Subcutaneous abdominal adipose tissue (tissue), 5 donors: ENCODE measurements around the gene IL7R.
"Not testable (repeated sequence)": the region's sequence is repeated elsewhere in the genome, so short reads cannot be mapped to it uniquely, and the experiment has no call there.

ENCODE experiments used
- H3K27ac ChIP-seq: one replicate; pipeline ENCODE4 v1.7.0; 2013; ENCODE audit warnings: low read depth, mild to moderate bottlenecking, inconsistent platforms, low read length, moderate library complexity
- H3K27me3 ChIP-seq, 5 donors: one replicate each; pipeline ENCODE4 v1.7.0; 2013; ENCODE audit warnings: low read length in 5 of 5, inconsistent platforms in 1 of 5; ENCODE audit not compliant: control insufficient read depth in 5 of 5, insufficient read depth in 4 of 5
- H3K36me3 ChIP-seq, 5 donors: one replicate each; pipeline ENCODE4 v1.7.0; 2013; ENCODE audit warnings: low read length in 5 of 5; ENCODE audit not compliant: control insufficient read depth in 5 of 5, insufficient read depth in 5 of 5
- H3K4me1 ChIP-seq, 5 donors: one replicate each; pipeline ENCODE4 v1.7.0; 2013; ENCODE audit warnings: low read length in 5 of 5, mild to moderate bottlenecking in 3 of 5, moderate library complexity in 1 of 5; ENCODE audit not compliant: control insufficient read depth in 5 of 5, insufficient read depth in 5 of 5
- H3K4me3 ChIP-seq, 5 donors: one replicate each; pipeline ENCODE4 v1.7.0; 2013; ENCODE audit warnings: low read length in 5 of 5, low read depth in 1 of 5
- H3K9ac ChIP-seq, 5 donors: one replicate each; pipeline ENCODE4 v1.7.0; 2013; ENCODE audit warnings: low read length in 5 of 5, mild to moderate bottlenecking in 4 of 5, moderate library complexity in 3 of 5
- H3K9me3 ChIP-seq, 5 donors: one replicate each; pipeline ENCODE4 v1.7.0; 2013; ENCODE audit warnings: low read length in 5 of 5; ENCODE audit not compliant: control insufficient read depth in 5 of 5
- donor health status: healthy.
- donor health status: healthy.
- donor health status: healthy.
- donor health status: healthy.
- donor health status: healthy.

Gene IL7R

DNA sequence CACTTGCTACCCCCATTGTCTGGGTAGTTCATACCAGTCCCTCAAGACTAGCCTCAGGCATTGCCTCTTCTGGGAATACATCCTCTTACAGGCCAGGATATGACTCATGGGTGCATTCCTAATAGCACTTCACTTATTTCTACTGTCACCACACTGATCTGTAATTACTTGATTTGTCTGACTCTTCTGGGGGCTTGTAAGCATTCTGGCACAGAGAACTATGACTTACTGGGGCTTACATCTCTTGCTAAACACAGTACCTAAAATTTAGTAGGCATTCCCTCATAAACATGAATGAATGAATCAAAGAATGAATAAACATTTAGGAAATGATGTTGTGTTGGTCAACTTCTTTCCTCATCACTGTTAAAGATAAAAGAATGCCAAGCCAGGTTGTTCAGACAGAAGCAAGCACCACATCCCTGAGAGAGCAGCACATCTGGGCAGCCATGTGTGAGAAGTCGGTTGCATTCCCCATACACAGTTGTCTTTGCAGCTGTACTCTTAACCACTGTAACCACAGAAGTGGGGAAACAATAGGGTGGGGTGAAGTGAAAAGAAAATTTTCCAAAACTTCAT is 27.6 kb downstream of the IL7R start:
- Histone ChIP-seq H3K36me3 (no peaks in the 10 kb centered on the region), H3K9ac (no peak overlapping the region)

DNA sequence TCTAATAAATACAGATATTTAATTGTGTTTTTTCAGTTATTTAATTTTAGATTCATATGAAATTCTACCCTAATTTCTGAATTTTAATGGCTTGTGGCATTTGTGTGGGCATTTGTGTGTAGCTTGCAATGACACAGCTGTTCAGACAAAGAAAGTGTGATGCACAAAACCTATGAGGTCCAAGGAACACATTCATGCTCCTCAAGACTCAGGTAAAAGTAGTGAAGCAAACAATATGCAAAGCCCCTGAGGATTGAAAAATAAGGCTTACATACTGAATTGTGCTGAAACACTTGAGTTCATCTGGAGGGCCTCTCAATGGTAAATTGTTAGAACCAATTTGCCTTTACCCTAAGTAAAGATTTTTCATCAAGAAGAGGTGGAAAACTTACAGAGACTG is 28.1 kb downstream of the IL7R start:
- Histone ChIP-seq H3K36me3 (no peaks in the 10 kb centered on the region), H3K4me3 (no peak overlapping the region), H3K27ac (no peak overlapping the region), H3K4me1 (no peaks in the 10 kb centered on the region), H3K9me3 (no peaks in the 10 kb centered on the region), H3K27me3 (no peaks in the 10 kb centered on the region), H3K9ac (no peak overlapping the region)

More for the DNA sequence above, 27.6 kb downstream of the IL7R start:
- Histone ChIP-seq H3K4me3 (no peak overlapping the region), H3K27ac (no peak overlapping the region), H3K4me1 (no peaks in the 10 kb centered on the region), H3K9me3 (no peaks in the 10 kb centered on the region), H3K27me3 (no peaks in the 10 kb centered on the region)

DNA sequence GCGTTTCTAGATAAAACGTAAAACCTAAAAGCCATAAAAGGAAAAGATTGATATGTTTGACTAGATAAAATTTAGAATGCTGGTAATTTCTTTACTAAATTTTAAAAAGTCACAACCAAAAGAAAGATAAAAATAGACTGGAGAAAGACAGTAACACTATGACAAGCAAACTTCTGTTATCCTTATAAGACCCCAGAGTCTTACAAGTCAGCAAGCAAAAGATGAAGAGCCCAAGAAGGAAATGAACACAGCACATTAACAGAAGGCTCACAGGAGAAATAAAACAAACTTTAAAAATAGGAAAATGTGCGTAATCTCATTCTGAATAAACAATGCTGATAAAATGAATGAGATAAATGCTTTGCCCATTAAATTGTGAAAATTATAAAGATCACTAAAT is 29.7 kb downstream of the IL7R start:
- Histone ChIP-seq H3K9ac (no peak overlapping the region), H3K36me3 (no peaks in the 10 kb centered on the region), H3K9me3 (no peaks in the 10 kb centered on the region), H3K4me3 (no peak overlapping the region), H3K4me1 (no peaks in the 10 kb centered on the region), H3K27ac (no peak overlapping the region), H3K27me3 (no peaks in the 10 kb centered on the region)

DNA sequence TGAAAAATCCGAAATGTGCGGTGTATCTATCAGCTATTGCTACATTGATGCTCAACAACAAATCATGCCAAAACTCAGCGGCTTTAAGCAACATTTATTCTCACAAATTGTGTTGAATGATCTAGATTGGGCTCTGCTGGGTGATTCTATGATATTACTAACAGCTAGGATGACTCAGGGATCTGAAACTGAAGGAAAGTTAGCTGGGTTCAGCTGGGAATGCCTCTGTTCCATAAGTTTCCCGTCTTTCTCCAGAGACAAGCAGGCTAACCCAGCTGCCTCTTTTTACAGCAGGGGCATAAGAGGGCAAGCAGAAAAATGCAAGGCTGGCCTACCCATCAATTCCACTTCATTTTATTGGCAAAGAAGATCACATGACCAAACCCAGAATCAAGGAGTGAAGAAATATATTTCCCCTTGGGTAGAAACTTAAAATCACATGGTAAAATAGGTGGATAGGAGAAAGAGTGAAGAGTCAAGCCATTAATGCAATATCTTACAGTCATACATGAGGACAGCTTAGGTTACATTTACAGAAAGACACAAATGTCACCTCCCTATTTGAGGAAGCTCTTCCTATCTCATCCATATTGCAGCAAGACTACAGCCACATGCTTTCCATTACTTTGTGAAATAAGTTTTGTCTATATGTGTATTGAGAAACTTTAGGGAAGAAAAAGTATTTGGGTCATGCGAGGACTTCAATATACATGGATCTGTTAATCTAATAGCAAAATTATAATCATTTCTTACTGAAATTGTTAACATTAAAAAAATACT is 30.8 kb downstream of the IL7R start:
- Histone ChIP-seq H3K9ac (no peak overlapping the region), H3K4me1 (no peaks in the 10 kb centered on the region), H3K27ac (no peak overlapping the region), H3K9me3 (no peaks in the 10 kb centered on the region), H3K27me3 (no peaks in the 10 kb centered on the region), H3K4me3 (no peak overlapping the region), H3K36me3 (no peaks in the 10 kb centered on the region)

DNA sequence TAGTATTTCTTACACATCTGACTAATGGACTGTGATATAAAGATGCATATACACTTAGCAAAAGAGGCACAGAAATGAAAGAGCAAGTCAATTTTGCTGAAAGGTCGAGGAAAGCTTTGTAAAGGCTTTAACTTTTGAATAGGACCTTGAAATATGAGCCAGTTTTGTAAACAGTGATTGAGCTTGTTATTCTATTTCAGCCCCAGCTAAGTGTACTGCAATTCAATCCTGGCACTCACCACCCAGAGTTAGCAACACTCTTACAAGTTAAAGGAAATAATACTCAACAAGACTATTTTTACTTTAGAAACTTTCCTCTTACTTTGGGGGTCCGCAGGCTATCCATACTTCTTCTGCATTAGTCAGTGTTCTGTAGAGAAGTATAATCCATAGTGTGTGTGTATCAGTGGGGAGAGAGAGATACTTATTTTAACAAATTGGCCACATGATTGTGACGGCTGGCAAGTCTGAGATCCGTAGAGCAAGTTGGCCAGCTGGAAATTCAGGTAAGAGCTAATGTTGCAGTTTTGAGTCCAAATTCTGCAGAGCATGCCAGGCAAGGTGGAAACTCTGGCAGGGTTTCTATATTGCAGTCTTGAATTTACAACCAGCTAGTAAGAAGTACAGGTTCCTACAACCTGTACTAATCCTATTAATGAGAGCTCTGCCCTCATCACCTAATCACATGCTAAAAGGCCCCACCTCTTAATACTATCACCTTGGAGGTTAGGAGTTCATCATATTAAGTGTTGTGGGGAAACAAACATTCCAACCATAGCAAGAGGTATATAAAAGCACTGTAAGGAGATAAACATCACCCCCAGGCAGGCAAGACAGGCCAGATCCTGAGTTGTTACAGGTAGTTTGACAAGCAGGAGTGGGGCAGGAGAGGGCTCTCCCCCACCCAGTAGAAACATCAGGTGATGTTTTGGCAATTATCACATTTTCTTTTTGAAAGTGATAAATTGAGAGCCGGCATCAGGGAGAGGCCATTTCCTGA is 33.6 kb downstream of the IL7R start:
- Histone ChIP-seq H3K27ac (no peak overlapping the region), H3K9me3 (no peaks in the 10 kb centered on the region), H3K36me3 (no peaks in the 10 kb centered on the region), H3K27me3 (no peaks in the 10 kb centered on the region), H3K9ac (no peak overlapping the region), H3K4me1 (no peaks in the 10 kb centered on the region), H3K4me3 (no peak overlapping the region)

DNA sequence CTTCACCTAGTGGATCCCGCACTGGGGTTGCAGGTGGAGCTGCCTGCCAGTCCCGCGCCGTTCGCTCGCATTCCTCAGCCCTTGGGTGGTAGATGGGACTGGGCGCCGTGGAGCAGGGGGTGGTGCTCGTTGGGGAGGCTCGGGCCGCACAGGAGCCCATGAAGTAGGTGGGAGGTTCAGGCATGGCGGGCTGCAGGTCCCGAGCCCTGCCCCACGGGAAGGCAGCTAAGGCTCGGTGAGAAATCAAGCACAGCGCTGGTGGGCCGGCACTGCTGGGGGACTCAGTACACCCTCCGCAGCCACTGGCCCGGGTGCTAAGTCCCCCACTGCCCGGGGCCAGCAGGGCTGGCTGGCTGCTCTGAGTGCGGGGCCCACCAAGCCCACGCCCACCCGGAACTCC is 36.1 kb downstream of the IL7R start:
- not testable (repeated sequence) for H3K9me3 ChIP-seq, H3K27ac ChIP-seq, H3K9ac ChIP-seq, H3K27me3 ChIP-seq, H3K4me3 ChIP-seq, H3K36me3 ChIP-seq, H3K4me1 ChIP-seq

DNA sequence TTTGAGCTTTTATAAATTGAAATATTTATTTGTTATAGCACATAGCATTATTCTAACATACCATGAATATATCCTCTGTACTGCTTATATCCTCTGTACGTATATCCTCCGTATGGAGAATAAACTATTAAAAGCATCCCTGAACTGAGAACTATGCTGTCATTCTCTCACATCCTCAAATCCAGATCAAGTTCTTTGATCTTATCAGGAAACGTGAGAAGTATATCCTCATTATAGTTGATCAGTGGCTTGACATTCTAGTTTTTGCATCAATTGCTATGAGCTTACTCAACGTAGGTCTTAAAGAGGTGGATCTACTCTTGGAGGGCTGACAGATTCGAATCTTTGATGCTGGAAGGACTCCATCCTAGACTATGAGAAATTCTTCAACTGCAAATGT is 37.4 kb downstream of the IL7R start:
- Histone ChIP-seq H3K36me3 (no peaks in the 10 kb centered on the region), H3K9me3 (no peaks in the 10 kb centered on the region), H3K27me3 (no peaks in the 10 kb centered on the region), H3K9ac (no peak overlapping the region), H3K4me3 (no peak overlapping the region), H3K27ac (no peak overlapping the region), H3K4me1 (no peaks in the 10 kb centered on the region)

DNA sequence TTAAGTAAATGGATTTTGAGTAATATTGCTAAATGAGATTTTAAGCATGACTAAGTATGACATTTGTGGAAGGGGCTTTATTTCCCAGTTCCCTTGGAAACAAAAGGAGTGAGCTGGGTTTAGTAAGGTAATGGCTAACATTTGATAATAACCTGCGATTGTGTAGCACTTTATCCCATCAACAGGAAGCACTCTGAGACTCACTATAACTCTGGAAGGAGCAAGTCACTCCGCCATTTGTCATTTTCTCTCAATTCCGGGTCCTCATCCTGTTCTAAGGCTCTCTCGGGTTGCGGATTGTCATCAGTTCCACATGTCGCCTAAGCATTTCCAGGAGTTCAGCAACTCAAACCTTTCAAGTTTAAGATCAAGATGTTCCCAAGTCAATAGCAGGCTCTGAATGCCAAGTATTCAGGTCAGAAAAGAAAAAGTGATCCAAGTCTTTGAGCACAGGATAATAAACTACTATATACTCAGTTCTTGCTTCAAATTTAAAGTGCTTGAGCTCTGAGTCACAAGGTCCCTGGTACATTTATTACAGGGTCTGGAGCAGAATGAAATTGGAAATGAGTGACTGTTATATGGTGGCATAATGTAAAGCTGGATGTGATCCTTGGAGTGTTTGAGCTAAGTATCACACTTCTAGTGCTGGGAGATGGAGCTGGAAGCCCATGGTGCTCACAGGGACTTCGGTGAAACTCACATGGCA is 42.4 kb downstream of the IL7R start:
- Histone ChIP-seq H3K4me1 (no peaks in the 10 kb centered on the region), H3K27ac (no peak overlapping the region), H3K27me3 (no peaks in the 10 kb centered on the region), H3K9me3 (peaks cover 0 to 2% (median 0%) of the 10 kb centered on the region in 5 donors), H3K9ac (no peak overlapping the region), H3K4me3 (no peak overlapping the region), H3K36me3 (no peaks in the 10 kb centered on the region)

DNA sequence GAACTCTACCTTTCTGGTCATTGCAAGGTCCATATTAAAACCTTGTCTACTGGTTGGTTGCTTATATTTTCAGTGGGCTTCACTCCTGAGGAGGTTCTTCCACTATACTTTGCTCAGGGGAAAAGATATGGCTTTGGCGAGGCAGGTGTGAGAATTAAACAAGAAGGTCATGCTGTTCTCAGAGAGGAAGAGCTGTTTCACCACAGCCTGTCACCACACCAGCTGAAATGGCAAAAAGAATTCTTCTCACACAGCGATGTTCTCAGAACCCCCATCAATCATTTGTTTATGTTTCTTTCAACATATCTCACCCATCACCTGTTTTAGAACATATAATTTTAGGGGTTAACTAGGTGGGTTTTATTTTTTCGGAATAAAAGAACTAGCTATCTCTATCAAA is 43.1 kb downstream of the IL7R start:
- Histone ChIP-seq H3K27me3 (no peaks in the 10 kb centered on the region), H3K4me1 (no peaks in the 10 kb centered on the region), H3K36me3 (no peaks in the 10 kb centered on the region), H3K4me3 (no peak overlapping the region), H3K9ac (no peak overlapping the region), H3K27ac (no peak overlapping the region), H3K9me3 (peaks cover 0 to 3% (median 0%) of the 10 kb centered on the region in 5 donors)
